Daoy (cell line): ENCODE measurements around the gene P4HA2. TPM values are rescaled to one million over a fixed set of nuclear protein-coding genes. Genes with fewer than 3 reads are reported as not detected.

ENCODE experiments used
- DNase-seq: peaks from one replicate; pipeline ENCODE4 v3.0.0-alpha.2; 2015; ENCODE audit warnings: low read depth
- total RNA-seq: library from RNA; depleted of rRNA; stranded (reverse); fragments of >200 nt; shearing (Covaris generic); gene quantifications from 2 replicates; pipeline ENCODE4 v1.2.3, GENCODE V29; 2014

The P4HA2 gene
- total RNA-seq, 1 experiment from 2014 or later, result 118 TPM

DNA sequence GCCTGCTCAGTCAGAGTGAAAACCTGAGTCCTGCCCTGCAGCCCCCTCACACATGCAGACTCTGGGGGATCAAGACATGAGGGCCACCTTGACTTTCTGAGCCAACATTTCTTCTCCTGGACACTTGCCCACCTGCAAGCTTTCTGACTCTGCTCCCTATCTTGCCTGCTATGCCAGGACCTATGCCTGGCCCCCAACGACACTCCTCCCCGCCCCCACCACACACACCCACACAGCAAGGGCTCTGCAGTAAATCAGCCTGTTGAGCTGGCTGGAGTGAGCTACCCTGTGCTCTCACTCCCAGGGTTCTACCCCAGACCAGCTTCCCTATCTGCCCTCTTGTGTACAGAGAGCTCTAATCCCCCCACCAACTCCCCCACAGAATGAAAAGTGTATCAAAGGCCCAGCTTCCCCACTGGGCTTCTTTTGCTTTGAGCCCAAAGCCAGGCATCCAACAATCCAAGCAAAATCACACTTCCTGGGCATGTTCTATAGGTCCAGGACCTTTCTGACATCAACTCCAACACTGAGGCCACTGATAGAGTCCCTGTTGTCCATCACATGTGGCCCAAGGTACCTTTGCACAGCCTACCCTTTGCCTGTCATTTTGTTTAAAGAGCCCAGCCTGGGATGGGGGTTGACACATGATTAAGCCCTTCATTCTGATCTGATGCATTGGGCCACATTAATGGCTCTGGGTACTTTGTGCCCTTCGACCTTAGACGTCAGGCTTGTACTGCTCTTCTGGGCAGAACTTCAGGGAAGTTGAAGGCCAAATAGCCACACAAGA, 37.1 kb upstream of the P4HA2 start:
- no peak for DNase-seq

DNA sequence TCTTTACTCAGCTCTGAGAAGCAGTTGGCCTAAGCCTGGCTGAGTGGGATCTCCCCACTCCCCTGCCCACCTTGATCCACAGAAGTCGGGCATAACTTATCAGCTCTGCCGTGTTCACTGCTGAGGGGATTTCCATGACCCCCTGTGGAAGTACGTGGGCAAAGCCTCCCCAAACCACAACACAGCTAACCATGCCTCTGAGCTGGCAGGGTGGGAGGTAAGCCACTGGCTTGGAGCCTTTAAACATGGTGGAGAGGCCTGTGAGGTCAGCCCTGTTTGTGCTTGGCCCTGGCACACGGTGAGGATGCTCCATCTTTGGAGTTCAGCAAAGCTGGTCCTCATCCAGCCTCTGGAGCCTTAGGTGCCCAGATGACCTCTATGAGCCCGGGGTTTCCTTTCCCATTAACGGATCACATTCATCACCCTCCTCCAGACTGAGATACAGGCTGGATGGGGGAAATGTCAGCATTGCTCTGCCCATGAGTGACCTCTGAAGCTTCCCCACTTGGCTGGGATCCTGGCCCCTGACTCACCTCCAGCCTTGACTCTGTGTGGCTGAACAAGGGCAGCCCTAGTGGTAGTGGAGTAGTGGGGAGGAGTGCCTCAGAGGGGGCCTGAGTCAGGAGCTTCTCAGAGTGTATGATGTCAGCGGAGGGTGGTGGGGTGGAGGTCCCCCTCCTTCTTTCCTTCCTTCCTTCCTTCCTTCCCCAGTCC, 36.1 kb upstream of the P4HA2 start:
- peak; percentile 97 for DNase-seq

DNA sequence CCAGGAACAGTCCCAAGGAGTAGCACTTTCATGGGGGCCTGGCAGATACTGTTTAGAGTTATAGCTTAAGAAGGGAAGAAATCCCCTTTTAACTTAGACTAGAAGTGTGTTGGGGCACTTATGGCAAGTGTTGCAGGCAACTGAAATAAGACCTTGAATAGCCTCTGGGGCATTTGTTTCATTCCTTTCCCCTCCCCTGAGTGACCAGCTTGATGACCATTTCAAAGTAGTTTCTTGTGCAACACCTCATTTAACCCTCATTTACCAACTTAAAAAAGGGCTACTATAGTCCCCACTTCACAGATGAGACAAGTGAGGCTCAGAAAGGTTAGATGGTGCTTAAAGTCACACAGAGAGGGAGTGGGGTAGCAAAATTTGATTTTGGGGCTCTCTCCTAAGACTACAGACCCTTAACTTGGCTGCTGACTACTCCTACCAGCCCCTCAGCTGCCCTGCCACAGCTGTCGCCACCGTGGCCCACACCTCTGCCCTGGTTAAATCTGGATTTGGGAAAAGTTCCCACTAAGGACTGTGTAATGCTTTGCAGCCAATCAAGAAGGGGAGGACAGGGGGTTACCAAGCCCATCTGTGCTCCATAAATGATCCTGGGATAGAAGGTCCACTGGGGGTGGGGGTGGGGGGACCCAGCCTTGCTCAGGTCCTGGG, 35.4 kb upstream of the P4HA2 start:
- no peak for DNase-seq

DNA sequence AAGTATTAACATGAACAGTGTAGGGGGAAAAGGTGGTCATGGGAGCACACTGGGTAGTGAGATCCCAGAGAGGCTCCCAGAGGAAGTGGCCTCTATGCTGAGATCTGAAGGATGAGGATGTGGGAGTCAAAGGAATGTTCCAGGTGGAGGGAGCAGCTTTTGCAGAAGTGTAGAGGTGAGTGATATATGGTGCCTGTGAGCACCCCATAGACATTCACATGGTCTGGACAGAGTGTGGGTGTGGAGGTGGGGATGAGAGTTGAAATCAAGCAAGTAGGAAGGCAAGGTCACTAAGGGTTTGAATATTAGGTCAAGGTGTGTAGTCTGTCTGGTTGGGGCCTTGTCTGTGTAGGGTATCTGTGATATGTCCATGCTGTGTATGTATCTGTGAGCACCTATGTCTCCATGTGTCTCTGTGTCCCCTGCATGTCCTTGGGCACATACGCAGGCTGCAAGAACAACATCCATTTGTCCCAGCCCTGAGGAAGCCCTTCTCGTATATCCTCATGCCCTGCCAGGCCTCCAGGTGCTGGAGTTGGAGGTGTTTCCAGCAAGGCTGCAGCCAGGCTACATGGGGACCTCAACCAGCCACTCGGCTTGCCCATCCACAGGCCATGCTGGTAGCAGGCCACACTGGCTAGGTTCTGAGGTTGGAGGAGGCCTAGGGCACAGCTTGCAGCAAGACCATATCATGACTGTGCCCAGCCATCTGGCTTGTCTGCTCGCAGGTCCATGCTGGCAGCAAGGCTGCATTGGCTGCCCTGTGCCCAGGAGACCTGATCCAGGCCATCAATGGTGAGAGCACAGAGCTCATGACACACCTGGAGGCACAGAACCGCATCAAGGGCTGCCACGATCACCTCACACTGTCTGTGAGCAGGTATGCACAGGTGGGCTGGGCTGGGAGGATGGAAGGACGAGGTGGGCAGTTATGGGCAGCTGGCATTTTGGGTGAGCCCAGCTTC, 34.5 kb upstream of the P4HA2 start:
- no peak for DNase-seq

DNA sequence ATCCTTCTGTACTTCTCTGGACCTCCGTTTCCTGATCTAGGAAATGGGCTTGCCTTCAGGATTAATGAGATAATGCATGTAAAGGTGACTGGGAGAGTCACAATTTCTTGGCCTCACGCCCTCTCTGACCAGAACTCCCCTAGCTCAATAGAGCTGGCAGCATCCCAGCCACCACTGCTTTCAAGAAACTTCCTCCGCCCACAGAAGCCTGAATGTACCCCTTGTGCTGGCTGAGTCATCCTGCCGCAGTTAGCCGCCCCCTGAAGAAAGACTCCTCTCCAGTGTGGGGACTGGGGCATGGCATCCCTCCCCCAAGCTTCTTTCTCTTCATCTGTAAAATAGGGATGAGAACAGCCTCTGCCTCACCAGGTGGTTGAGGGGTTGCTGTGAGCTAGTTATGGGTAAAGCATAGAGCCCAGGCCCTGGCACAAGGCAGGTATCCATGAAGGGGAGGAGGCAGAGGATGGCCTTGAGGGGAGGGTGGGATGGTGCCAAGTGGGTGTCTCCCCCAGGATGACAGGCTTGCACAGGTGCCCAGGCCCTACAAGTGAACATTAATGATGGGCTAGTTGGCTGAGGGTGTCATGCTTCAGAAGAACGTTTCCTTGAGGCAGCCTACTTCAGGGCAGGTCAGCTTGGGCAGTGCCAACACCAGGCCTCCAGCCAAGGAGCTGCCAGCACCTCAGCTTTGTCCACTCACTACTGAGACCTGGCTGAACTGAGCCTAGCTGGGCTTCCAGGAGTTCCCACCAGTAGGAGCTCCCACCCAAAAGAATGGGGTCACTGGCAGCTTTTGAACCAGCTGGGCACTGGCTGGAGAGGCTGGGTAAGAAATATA, 33.3 kb upstream of the P4HA2 start:
- peak; percentile 98 for DNase-seq

DNA sequence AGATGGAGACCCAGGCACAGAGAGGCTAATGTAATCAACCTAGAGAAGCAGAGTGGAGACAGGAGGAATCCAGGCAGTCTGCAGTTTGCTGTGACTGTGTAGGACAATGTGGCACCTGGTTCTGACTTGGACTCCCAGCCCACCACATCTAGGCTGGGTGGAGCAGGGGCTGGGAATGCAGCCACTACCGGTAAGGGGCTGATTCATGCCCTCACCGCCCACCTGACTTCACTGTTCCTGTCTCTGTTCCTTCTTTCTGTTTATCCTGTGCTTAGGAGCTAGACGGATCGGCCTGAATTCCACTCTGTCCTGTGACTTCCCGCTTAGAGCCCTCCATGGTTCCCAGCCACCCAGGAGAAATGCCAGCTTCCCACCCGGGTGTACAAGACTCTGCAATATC, 32.4 kb upstream of the P4HA2 start:
- DNase-seq, result peak; percentile 87

DNA sequence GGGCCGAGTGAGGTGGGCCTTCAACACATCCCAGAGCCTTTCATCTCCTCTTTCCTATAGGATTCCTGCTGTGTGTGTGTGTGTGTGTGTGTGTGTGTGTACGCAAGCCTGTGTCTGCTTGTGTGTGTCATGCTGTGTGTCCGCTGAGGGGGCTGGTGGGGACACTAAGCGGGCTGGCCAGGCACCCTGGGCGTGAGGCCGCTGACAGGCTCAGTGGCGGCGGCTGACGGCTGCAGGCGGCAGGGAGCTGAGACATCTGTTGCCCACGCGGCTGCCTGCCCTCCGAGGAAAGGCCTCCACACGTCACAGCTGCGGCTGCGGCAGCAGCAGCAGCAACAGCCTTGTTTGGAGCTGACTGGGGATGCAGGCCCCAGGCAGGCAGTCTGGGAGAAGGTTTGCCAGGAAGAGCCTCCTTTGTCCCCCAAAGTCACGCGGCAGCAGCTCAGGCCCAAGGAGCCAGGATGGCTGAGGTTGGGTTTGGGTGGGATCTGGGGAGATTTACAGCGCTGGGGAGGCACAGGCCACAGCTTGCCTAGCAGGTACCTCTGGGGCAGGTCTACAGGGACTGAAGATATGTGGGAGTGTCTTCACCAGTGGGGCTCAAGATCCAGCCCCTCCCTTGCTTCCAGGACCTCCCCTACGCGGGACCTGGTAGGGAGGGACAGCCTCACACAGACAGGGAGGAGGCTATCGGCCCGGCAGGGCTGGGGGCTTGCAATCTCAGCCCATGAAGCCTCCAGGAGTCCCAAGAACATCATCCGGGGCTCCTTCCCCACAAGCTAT, 31.6 kb upstream of the P4HA2 start:
- peak; percentile 92 for DNase-seq

DNA sequence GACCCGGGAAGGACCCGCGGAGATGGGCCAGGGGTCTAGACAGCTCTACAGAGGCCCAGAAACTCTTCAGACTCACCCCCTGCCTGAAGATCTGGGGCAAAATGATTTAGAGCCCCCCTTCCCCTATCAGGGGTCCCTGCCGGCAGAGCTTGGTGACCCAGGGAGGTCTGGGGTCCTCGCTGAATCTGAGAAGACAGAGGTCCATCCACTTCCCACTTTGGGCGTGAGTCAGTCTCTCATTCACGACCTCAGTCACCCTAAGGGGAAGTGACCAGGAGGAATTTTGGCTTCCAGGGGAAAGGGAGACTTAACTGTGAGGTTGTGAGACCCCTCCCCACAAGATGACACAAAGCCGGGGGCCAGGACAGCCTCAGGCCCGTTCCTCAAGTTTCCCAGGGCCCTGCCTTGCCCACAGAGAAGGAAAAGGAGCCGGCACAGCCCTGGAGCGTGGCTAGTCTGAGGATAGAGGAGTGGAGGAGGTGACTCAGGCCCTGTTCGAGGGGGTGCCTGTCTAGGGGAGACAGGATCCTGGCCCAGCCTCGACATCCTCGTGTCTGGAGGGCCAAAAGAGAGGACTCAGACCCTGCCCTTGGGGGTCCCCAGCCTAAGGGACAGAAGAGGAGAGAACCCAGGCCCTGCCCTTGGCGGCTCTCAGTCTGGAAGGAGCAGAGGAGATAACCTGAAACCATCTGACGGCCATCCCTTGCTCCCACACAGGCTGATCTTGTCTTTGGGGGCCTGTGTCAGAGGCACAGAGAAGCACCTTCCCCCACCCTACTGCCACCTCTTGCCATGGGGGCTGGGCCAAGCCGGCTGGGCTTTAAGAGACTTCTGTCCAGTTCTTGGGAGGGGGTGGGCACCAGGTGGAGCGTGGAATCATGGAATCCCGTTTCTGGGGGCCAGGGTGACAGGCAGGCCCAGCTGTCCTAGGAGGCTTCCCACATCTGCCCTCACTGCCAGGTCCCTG, 30.7 kb upstream of the P4HA2 start:
- DNase-seq, result peak; percentile 78

DNA sequence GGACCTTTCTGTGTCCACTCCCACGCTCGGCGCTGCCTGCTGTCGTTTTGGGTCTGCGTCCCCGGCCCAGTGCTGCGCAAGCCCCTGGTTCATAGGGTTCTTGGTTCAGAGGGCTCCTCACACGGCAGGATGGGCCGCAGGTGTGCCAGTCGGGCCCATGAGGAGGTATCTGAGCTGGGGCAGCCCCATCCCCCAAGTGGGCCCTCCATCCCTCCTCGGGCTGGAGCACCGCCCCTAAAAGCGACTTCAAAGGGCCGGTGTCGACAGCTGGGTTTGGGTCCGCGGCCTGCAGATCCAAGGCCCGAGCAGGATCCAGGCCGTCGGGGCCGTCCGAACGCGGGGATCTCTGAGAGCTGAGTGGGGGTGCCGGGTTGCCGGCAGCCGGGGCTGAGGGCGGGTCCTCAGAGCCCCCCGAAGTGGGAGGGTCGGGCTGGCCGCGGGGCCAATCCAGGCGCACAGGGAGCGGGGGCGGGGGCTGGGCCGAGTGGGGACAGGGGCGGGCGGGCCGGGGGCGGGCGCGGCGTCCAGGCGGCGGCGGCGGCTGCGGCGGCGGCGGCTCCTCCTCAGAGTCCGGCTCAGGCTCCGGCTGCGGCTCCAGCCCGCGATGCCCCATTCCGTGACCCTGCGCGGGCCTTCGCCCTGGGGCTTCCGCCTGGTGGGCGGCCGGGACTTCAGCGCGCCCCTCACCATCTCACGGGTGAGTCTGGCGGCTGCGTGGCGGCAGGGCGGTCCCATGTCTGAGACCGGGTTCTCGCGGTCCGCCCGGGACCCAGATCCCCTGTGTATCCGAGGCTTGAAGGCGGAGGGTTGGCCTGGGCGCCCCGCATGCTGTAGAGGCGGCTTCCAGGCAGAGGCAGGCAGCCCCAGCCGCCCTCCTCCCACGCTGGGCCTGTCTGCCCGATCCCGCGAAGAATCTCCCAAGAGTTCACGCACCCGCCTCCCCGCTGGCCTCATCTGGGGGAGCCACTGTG, 29.8 kb upstream of the P4HA2 start, which contains the start of gene PDLIM4:
PDLIM4 (plus strand) TSS at position 566 of the 971 bp plus-strand sequence; CDS start at position 605, 39 bp downstream.
- DNase-seq, result peak; percentile 73

DNA sequence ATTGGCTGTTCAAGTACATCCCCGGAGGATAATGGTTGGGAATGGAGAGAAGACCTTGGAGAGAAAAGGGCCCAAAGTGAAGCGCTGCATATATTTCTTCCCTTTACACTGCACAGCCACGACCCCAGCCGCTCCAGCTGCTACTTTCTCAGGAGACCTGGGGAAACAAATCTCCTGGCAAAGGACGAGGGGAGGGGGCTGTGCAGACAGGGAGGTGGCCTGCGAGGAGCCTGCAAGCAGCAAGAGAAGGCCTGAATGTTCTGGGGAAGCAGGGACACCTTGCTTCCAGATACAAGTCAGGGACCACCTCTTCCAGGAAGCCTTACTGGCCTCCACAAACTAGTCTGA, 29.1 kb upstream of the P4HA2 start:
- no peak for DNase-seq

DNA sequence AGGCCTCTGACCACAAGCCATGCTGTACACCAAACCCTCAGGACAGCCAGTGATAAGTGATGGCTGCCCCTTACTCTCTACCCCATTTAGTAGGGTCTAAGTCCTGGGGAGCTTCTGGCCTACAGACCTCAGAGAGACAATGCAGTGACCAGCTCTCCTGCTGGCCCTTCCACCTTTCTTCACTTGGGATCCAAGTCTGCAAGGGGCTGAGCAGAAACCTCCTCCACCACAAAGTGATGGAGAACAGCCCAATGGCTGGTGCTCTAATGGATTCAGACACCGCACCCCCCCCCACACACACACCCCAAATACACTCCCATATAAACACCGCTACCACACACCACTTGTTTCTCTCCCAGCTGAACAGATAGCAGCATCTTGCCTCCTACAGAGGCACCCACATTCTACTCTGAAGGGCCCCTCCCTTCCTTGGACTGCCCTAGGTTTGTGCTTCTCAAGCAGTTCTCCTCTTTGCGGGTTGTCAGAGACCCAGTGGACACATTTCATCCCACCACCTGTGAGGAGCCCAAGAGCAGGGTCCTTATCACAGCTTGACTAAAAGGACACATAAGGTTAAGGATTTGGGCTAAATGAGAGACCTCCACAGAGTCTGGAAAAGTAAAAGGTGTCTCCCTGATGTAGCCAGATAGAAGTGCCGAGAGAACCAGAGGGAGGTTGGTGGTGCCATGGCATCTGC, 28.6 kb upstream of the P4HA2 start:
- DNase-seq, result peak; percentile 1

DNA sequence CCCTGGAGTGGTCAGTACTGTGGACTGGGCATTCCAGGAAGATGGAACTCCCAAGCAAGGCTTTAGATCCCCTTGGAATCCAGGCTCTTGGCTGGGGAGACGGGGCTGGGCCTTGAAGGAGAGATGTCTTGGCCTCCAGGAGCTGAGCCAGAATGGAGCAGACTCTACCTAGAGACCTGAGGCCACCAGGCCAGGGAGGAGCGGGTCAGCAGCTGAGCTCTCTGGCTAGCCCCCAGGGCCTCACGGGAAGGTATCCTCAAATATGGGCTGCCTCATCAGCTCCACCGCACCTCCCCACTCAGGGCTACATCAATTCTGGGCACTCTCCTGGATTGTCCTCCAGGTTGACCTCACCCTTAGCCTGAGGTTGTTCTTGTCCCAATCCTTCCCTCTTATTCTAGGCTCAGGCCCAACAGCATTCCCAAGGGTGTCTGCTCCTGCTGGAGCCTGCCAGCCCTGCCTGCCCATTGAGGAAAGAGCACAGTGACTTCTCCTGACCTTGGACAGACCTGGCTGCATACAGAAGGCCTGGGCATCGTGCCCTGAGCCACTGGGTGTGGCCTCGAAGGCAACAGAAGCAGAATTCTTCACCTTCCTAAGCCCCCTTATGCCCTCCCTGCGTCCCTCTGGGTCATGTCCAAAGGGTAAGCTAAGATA, 26.8 kb upstream of the P4HA2 start:
- DNase-seq, result no peak

DNA sequence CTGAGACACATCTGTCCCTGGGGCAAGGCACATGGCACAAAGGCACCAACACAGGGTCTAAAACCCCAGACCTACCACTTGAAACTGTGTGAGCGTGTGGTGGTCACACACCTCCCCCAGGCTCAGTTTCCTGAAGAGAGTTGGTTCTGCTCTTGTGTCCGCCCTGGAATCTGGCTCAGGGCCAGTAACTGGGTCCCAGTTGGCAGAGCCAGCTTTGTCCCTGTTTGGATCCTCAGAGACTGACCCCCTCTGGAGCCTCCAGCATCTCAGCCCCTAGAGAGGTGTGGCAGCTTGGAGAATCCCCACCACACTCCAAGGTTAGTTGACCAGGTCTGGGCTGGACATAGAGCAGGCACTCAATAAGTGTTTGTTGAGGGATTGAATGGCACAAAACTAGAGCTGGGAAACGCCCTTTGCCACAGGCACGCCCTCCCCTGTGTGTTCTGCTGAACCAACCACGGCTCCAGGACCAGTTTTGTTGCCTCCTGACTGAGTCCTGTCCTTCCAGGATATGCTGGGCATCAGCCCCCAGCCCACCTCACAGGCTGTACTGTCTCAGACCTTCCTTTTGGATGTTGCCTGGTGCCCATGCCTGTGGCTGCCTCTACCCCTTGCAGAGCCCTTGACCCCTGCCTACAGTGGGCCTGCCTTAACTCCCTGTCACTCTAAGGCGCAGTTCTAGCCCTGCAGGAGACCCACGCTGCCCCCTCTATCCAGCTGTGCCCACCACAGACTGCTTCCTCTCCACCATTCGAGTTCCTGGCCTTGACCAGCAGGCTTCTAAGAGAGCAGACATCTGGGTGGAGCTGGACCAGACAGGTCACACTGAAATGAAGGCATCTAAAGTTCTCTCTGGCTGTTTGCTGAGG, 26.0 kb upstream of the P4HA2 start:
- no peak for DNase-seq

DNA sequence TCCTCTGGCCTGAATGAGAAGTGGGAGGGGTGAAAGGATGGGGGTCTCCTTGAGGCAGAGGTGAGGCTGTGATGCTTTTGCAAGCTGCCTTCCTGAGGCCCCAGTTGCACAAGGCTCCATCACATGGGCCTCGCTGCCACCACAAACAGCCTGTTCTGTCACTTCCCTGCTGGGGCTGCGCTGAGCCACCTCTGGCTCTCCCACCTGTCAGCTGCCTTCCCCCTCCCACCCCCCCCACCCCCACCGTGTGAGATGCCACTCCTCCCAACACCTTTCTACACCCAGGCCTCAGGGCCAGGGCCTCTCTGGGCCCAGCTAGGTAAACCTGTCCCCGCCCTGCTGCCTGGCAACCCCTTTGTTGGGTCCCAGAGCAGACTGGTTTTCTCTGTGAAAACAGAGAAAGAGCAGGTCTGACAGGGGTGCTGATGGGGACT, 25.4 kb upstream of the P4HA2 start:
- DNase-seq, result no peak

DNA sequence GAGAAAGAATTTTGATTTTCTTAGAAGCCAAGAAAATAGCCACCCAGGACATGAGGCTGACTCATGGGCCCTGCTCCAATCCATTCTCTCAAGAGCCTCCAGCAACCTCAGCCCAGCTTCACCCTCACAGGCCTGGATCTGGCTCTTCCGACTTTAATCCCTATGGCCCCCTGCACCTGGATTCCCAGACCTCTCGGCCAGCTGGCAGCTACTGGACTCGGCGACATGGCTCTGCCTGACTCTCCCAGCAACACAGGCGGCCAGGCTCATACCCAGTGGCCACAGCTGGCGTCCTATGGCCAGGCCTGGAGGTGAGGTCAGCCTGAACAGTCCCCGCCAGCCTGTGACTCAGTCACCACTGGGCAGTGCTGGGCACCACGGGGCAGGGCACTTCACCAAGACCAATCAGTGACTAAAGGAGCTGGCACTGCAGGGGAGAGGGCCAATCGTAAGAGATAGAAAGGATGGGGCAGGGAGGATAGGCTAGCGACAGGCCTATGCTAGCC, 23.6 kb upstream of the P4HA2 start:
- DNase-seq, result no peak
